Omental fat pad (tissue), 4 donors: ENCODE data around the gene ANKRD13B. TPM values are rescaled to one million over a fixed set of nuclear protein-coding genes. Genes with fewer than 3 reads are reported as not detected.

Experiments used
- ATAC-seq: fragments of 150-250 bp; one replicate; pipeline ENCODE4 v1.9.1; 2016; ENCODE audit warnings: mild to moderate bottlenecking, moderate library complexity; ENCODE audit not compliant: low FRiP score
- DNase-seq: peaks from one replicate; pipeline ENCODE4 v3.0.0-alpha.2; 2019; ENCODE audit warnings: low spot score
- CTCF ChIP-seq, 3 donors: fragments of 450-650 bp; IDR thresholded peaks; one replicate each; pipeline ENCODE4 v1.5.1; 2016 to 2017; ENCODE audit warnings: antibody characterized with exemption in 3 of 3, mild to moderate bottlenecking in 3 of 3, moderate library complexity in 2 of 3
- small RNA-seq: library from RNA; depleted of rRNA; stranded (forward); fragments of <200 nt; gene quantifications from one replicate; pipeline ENCODE3, GENCODE V24; 2016
- total RNA-seq, 4 donors: library from RNA; depleted of rRNA; stranded (reverse); fragments of >200 nt; gene quantifications; one replicate each; pipeline ENCODE4 v1.1.0, GENCODE V29; 2016

ANKRD13B gene
- total RNA-seq, 4 donors from 2014 or later: 9.2 to 18.3 (median 13.2) TPM

- no peak for DNase-seq
- TF ChIP-seq CTCF (IDR thresholded peaks at IDR 0.05): no peak
- ATAC-seq: no peak
These were observed 60.0 kb downstream of the ANKRD13B start for GRCh38 chr17:29652976-29653375.

- TF ChIP-seq CTCF (IDR thresholded peaks at IDR 0.05): no peak
- ATAC-seq: peak; percentile 48
- no peak for DNase-seq
These were observed 61.2 kb downstream of the ANKRD13B start for GRCh38 chr17:29653995-29654714.

GRCh38 chr17:29655323-29655722 lies 62.4 kb downstream of the ANKRD13B start:
- TF ChIP-seq CTCF (IDR thresholded peaks at IDR 0.05): no peak
- ATAC-seq (no peak), DNase-seq (no peak)

- no peak for TF ChIP-seq CTCF (IDR thresholded peaks at IDR 0.05)
- no peak for DNase-seq
- no peak for ATAC-seq
These were observed 66.2 kb downstream of the ANKRD13B start for GRCh38 chr17:29659155-29659554.

GRCh38 chr17:29661213-29661612 lies 68.3 kb downstream of the ANKRD13B start:
- no peak for TF ChIP-seq CTCF (IDR thresholded peaks at IDR 0.05)
- no peak for DNase-seq
- no peak for ATAC-seq

- ATAC-seq (peak; percentile 46), DNase-seq (no peak)
- TF ChIP-seq CTCF (IDR thresholded peaks at IDR 0.05): no peak
These were observed 70.2 kb downstream of the ANKRD13B start for GRCh38 chr17:29663155-29663554.

Small RNAs within 50 kb of the gene (small RNA-seq; reads per million reads assigned to genes)
- not detected for gene RNU6-920P

Other genes with a start within 250 kb of the ANKRD13B start
- gene TAOK1, start 202.8 kb upstream of the ANKRD13B start, total RNA-seq: 10 to 100 TPM; 60.3 to 84.2 (median 64.3) TPM
- gene ABHD15, start 26.1 kb upstream of the ANKRD13B start, total RNA-seq: 10 to 100 TPM; 21.6 to 55.2 (median 25.2) TPM
- 100 to 1,000 TPM in 1 of 4 donors, 10 to 100 TPM in 3; 65.0 to 122 (median 72.6) TPM for gene TP53I13, start 24.4 kb upstream of the ANKRD13B start, total RNA-seq
- 10 to 100 TPM; 24.4 to 73.6 (median 37.3) TPM for gene GIT1, start 3.5 kb upstream of the ANKRD13B start, total RNA-seq
- 10 to 100 TPM; 10.7 to 45.9 (median 14.1) TPM for gene CORO6, start 29.8 kb downstream of the ANKRD13B start, total RNA-seq